Sigmoid colon (tissue), 7 donors: ENCODE results near the gene ATOH7. TPM values are rescaled to one million over a fixed set of nuclear protein-coding genes. Genes with fewer than 3 reads are reported as not detected.
"Not testable (repeated sequence)": the region's sequence is repeated elsewhere in the genome, so short reads cannot be mapped to it uniquely, and the experiment has no call there.

Experiments
- DNase-seq: peaks from one replicate; pipeline ENCODE4 v3.0.0-alpha.2; 2019
- H3K27ac ChIP-seq, 4 donors: fragments of 200-600 bp; sonication (generic); one replicate each; pipeline ENCODE4 v1.5.1; 2016 to 2019; ENCODE audit warnings: mild to moderate bottlenecking in 1 of 4
- H3K27me3 ChIP-seq, 3 donors: fragments of 200-600 bp; sonication (generic); one replicate each; pipeline ENCODE4 v1.5.1; 2019; ENCODE audit warnings: mild to moderate bottlenecking in 1 of 3
- H3K36me3 ChIP-seq, 4 donors: fragments of 200-600 bp; sonication (generic); one replicate each; pipeline ENCODE4 v1.5.1; 2016 to 2019
- H3K4me1 ChIP-seq, 4 donors: fragments of 200-600 bp; sonication (generic); one replicate each; pipeline ENCODE4 v1.5.1; 2017 to 2019
- H3K4me3 ChIP-seq, 4 donors: fragments of 200-600 bp; sonication (generic); one replicate each; pipeline ENCODE4 v1.5.1; 2017 to 2019; ENCODE audit warnings: mild to moderate bottlenecking in 2 of 4, moderate library complexity in 1 of 4
- H3K9me3 ChIP-seq, 4 donors: fragments of 200-600 bp in 3 of 4; sonication (generic) in 3 of 4; one replicate each; pipeline versions ENCODE4 v1.5.1 to v1.6.1; 2013 to 2019
- EP300 ChIP-seq, 4 donors: sonication (generic); formaldehyde crosslinking; IDR thresholded peaks; one replicate each; pipeline ENCODE4 v1.6.1; 2017; ENCODE audit warnings: antibody characterized with exemption in 4 of 4
- POLR2A ChIP-seq, 2 donors: fragments of 450-650 bp; IDR thresholded peaks; one replicate each; pipeline ENCODE4 v1.6.1; 2016; ENCODE audit warnings: antibody characterized with exemption in 2 of 2, mild to moderate bottlenecking in 2 of 2, moderate library complexity in 2 of 2
- POLR2AphosphoS5 ChIP-seq, 4 donors: sonication (generic); formaldehyde crosslinking; IDR thresholded peaks; one replicate each; pipeline ENCODE4 v1.6.1; 2017; ENCODE audit warnings: antibody characterized with exemption in 4 of 4
- WGBS, 2 donors: extraction: QIAGEN DNeasy Blood & Tissue Kit; methylation state at CpG; one replicate each; pipeline ENCODE4 v1.1.7; 2013; 5-methylcytosine and 5-hydroxymethylcytosine counted together
- intact Hi-C: fragments of 100-400 bp; cut with DNase I; formaldehyde crosslinking; loops from one replicate; pipeline ENCODE4 v1.15.1; 2023
- polyA plus RNA-seq, 3 donors: library from polyadenylated mRNA; stranded (reverse); fragments of 200-250 nt; gene quantifications; one replicate each; pipeline ENCODE4 v1.2.3, GENCODE V29; 2013
- total RNA-seq, 4 donors: library from RNA; depleted of rRNA; stranded (reverse); fragments of >200 nt; gene quantifications; one replicate each; pipeline ENCODE4 v1.1.0, GENCODE V29; 2016
- TF ChIP-seq, protein P1 (sequence below), 4 experiments: fragments of 450-650 bp in 3 of 4; fragments of 200-600 bp in 1 of 4; IDR thresholded peaks; one replicate each; pipeline ENCODE4 v1.5.1; 2016 to 2019; ENCODE audit warnings: antibody characterized with exemption in 4 of 4, mild to moderate bottlenecking in 3 of 4, moderate library complexity in 2 of 4
- donor health status: healthy with polysubstance abuse.
- donor health status: Bipolar disorder and iron deficiency.
- donor health status: healthy.

ATOH7 gene
- total and polyA plus RNA-seq, 7 donors = 0.15 to 0.71 (median 0.60) TPM; not detected in 4

DNA sequence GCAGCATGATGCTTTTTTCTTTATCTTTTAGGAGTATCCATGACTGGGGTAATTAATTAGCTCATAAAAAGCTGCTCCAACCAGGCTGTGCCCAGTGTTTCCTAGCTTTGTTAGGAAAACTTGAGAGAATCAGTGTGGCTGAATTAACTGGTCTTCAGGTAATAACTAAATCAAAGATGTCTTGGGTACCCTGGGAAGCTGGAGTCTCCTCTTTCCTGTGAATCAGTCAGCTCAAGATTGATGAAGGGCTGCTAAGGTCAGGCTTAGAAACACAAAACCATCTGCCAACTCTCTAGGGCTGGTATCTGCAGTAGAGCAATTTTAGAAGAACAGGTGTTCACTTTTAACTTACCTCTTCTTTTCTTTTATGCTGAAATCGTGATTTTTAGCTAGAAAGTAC lies 21.4 kb upstream of the ATOH7 start:
- DNase-seq = no peak
- H3K4me1 ChIP-seq = no peaks in the 10 kb centered on the region
- intact Hi-C loops = no loop called here
- H3K9me3 ChIP-seq = no peaks in the 10 kb centered on the region
- H3K4me3 ChIP-seq = no peak overlapping the region
- TF ChIP-seq EP300 (IDR thresholded peaks at IDR 0.05) = no peak
- TF ChIP-seq, protein P1, sequence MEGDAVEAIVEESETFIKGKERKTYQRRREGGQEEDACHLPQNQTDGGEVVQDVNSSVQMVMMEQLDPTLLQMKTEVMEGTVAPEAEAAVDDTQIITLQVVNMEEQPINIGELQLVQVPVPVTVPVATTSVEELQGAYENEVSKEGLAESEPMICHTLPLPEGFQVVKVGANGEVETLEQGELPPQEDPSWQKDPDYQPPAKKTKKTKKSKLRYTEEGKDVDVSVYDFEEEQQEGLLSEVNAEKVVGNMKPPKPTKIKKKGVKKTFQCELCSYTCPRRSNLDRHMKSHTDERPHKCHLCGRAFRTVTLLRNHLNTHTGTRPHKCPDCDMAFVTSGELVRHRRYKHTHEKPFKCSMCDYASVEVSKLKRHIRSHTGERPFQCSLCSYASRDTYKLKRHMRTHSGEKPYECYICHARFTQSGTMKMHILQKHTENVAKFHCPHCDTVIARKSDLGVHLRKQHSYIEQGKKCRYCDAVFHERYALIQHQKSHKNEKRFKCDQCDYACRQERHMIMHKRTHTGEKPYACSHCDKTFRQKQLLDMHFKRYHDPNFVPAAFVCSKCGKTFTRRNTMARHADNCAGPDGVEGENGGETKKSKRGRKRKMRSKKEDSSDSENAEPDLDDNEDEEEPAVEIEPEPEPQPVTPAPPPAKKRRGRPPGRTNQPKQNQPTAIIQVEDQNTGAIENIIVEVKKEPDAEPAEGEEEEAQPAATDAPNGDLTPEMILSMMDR (IDR thresholded peaks at IDR 0.05) = no peak
- no peak for TF ChIP-seq POLR2A (IDR thresholded peaks at IDR 0.05)
- no peak for TF ChIP-seq POLR2AphosphoS5 (IDR thresholded peaks at IDR 0.05)
- no peak overlapping the region for H3K27ac ChIP-seq
- no peaks in the 10 kb centered on the region for H3K27me3 ChIP-seq
- no peaks in the 10 kb centered on the region for H3K36me3 ChIP-seq
- 53% methylated on average over 1 of the region's 1 CpG for WGBS, 2 donors

DNA sequence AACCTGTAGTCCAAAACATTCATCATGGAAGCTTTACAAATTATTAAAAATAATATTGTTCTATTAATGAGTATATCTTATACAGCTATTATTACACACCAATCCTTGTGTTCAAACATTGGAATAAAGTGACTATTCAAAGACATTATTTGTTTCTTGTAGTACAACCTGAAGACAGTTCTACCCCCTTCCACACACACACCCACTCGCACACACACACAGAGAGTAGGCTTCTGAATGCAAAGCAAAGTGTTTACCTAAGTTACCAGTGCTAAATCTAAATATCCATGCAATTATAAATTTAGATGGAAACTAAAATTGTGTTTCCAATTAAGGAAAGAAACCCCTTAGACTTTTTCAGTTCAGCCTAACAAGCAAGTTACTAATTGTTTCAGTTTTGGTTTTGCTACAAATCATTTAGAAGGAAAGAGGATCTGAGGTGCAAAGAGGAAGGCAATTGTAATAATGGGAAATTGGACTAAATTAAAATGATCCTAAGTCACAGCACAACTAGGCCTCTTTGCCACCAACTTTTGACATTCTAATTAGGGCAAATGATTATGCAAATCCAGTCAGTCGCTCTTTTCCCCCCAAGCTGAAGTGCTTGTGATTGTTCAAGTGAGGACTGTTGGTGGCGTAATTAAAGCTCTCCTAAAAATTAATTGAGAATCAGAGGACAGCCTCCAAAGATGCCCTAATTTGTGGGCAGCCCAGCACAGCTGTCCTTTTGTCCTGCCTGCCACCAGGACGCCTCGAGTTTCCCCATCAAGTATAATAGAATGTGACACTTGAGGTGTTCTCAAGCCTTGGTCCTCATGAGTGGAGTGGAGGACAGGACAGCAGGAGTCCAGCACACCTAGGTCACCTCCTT lies 19.9 kb upstream of the ATOH7 start:
- Histone ChIP-seq H3K4me3 (no peak overlapping the region), H3K27ac (no peak overlapping the region), H3K9me3 (no peaks in the 10 kb centered on the region), H3K4me1 (no peaks in the 10 kb centered on the region), H3K27me3 (no peaks in the 10 kb centered on the region), H3K36me3 (no peaks in the 10 kb centered on the region)
- intact Hi-C loops = no loop called here
- 85 to 93% methylated on average over 5 of the region's 5 CpGs for WGBS, 2 donors
- DNase-seq = no peak
- TF ChIP-seq EP300 (IDR thresholded peaks at IDR 0.05) = no peak
- TF ChIP-seq POLR2AphosphoS5 (IDR thresholded peaks at IDR 0.05) = no peak
- no peak for TF ChIP-seq POLR2A (IDR thresholded peaks at IDR 0.05)
- TF ChIP-seq, protein P1 (IDR thresholded peaks at IDR 0.05) = no peak

DNA sequence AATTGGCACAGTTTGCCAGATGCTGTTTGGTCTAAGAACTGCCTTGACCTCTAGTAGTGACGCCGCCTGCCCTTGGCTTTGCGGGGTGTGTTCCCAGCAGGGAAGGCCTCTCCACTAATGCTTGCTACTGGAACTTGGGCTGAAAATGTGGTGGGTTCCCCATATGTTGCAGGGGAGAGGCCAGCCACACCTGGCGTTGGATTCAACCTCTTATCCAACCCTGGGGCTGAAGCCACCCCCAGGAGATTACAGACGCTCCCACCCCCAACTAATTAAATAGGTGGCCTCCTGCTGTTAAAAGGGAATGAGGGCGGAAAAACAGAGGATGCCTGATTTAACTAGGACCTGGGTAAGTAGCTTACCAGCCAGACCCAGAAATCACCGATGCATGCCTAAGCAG lies 19.2 kb upstream of the ATOH7 start:
- no peak for DNase-seq
- no peaks in the 10 kb centered on the region for H3K36me3 ChIP-seq
- H3K27me3 ChIP-seq = no peaks in the 10 kb centered on the region
- no peak overlapping the region for H3K4me3 ChIP-seq
- intact Hi-C loops = no loop called here
- WGBS, 2 donors = 90 to 95% methylated on average over 7 of the region's 7 CpGs
- H3K9me3 ChIP-seq = no peaks in the 10 kb centered on the region
- H3K27ac ChIP-seq = no peak overlapping the region
- TF ChIP-seq EP300 (IDR thresholded peaks at IDR 0.05) = no peak
- H3K4me1 ChIP-seq = no peaks in the 10 kb centered on the region

DNA sequence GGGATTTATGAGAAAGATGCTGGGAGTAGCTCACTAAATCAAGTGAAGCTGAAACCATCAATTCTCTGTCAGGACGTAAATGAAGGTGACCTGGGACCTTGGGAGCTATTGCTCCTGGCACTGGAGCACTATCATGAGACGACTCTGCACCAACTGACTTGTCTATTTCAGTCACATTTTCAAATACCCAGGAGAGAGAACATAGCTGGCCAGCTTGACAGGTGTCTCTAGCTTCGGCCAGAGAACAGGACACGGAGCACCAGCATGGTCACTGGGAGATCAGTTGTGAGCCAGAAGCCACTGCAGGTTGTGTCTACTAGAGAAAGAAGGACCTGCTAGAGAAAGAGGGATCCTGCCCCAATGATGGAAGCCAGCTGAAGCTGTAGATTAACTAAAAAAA lies 17.4 kb upstream of the ATOH7 start:
- H3K27me3 ChIP-seq = no peaks in the 10 kb centered on the region
- no peak overlapping the region for H3K27ac ChIP-seq
- 91 to 93% methylated on average over 4 of the region's 4 CpGs for WGBS, 2 donors
- TF ChIP-seq, protein P1 (IDR thresholded peaks at IDR 0.05) = no peak
- TF ChIP-seq EP300 (IDR thresholded peaks at IDR 0.05) (no peak), POLR2A (IDR thresholded peaks at IDR 0.05) (no peak), POLR2AphosphoS5 (IDR thresholded peaks at IDR 0.05) (no peak)
- no peaks in the 10 kb centered on the region for H3K36me3 ChIP-seq
- no peak for DNase-seq
- no peaks in the 10 kb centered on the region for H3K4me1 ChIP-seq
- no peak overlapping the region for H3K4me3 ChIP-seq
- no peaks in the 10 kb centered on the region for H3K9me3 ChIP-seq
- intact Hi-C loops = no loop called here

DNA sequence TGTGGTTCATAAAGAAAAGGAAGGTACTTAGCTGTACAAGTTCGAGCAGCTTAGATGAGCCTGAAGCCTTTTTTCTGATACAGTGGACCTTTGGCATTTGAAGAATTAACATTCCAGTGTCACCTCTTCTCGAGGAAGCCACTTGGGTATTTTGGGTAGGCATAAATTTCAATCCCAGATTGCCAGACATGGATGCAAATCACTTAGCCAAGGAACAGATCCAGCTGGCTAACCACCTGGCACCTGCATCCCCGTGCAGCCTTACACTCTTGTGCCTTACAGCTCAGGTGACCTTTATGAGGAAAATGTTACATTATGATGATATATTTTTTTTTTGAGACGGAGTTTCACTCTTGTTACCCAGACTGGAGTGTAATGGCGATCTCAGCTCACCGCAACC lies 16.0 kb upstream of the ATOH7 start:
- H3K36me3 ChIP-seq = no peaks in the 10 kb centered on the region

DNA sequence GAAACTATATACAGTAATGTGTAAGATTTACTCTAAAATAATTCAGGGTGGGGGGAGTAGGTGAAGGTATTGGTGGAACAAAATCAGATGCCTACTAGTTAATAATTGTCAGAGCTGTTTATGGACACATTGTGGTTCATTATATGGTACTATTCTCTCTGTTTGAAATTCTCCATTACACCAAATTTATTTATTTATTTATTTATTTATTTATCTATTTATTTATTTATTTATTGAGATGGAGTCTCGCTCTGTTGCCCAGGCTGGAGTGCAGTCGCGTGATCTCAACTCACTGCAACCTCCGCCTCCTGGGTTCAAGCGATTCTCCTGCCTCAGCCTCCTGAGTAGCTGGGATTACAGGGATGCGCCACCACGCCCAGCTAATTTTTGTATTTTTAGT lies 14.5 kb upstream of the ATOH7 start:
- not testable (repeated sequence) for H3K4me1 ChIP-seq

More for the DNA sequence above, 16.0 kb upstream of the ATOH7 start:
- 79 to 86% methylated on average over 6 of the region's 6 CpGs for WGBS, 2 donors
- Histone ChIP-seq H3K4me3 (no peak overlapping the region), H3K9me3 (no peaks in the 10 kb centered on the region), H3K27me3 (no peaks in the 10 kb centered on the region), H3K4me1 (no peaks in the 10 kb centered on the region), H3K27ac (no peak overlapping the region)
- TF ChIP-seq, protein P1 (IDR thresholded peaks at IDR 0.05) = no peak
- TF ChIP-seq POLR2AphosphoS5 (IDR thresholded peaks at IDR 0.05) (no peak), POLR2A (IDR thresholded peaks at IDR 0.05) (no peak)
- intact Hi-C loops = no loop called here
- DNase-seq = no peak

More for the DNA sequence above, 14.5 kb upstream of the ATOH7 start:
- H3K27me3 ChIP-seq, H3K27ac ChIP-seq, H3K36me3 ChIP-seq, H3K9me3 ChIP-seq, DNase-seq, intact Hi-C loops, H3K4me3 ChIP-seq: not testable (repeated sequence)
- 91 to 93% methylated on average over 7 of the region's 7 CpGs for WGBS, 2 donors
